ENCODE measurements around the gene BRS3.

- TF ChIP-seq CTCF (conservative IDR thresholded peaks at IDR 0.05; ENCODE audit: low read depth, low read length) (no peak), EZH2 (IDR thresholded peaks at IDR 0.05; ENCODE audit: low read length, unreplicated experiment) (no peak)
Measured at GRCh38 chrX:136438192-136438591, 49.6 kb upstream of the BRS3 start.

Measured in PC-3 (cell line).